Esophagus muscularis mucosa (tissue), 4 donors: ENCODE results near the gene CPD. TPM values are rescaled to one million over a fixed set of nuclear protein-coding genes. Genes with fewer than 3 reads are reported as not detected.
A peak's percentile ranks its signal among the peaks of the same experiment; 100 is the strongest.
"Not testable (repeated sequence)": the region's sequence is repeated elsewhere in the genome, so short reads cannot be mapped to it uniquely, and the experiment has no call there.

ENCODE experiments used
- DNase-seq: peaks from one replicate; pipeline ENCODE4 v3.0.0-alpha.2; 2017; ENCODE audit errors: extremely low spot score
- H3K27ac ChIP-seq, 4 donors: fragments of 200-600 bp; sonication (generic); replicated peaks in 1 of 4; 1 replicate in 3 of 4; 2 replicates in 1 of 4; pipeline ENCODE4 v1.5.1; 2016 to 2019; ENCODE audit warnings: mild to moderate bottlenecking in 1 of 4
- H3K27me3 ChIP-seq, 4 donors: fragments of 200-600 bp; sonication (generic); one replicate each; pipeline versions ENCODE4 v1.5.1 to v1.6.0; 2016 to 2019
- H3K36me3 ChIP-seq, 4 donors: fragments of 200-600 bp; sonication (generic); one replicate each; pipeline ENCODE4 v1.5.1; 2016 to 2019
- H3K4me1 ChIP-seq, 4 donors: fragments of 200-600 bp; sonication (generic); one replicate each; pipeline ENCODE4 v1.5.1; 2016 to 2019
- H3K4me3 ChIP-seq, 4 donors: fragments of 200-600 bp; sonication (generic); 1 replicate in 2 of 4; 2 replicates in 2 of 4; pipeline ENCODE4 v1.5.1; 2016 to 2019; ENCODE audit warnings: mild to moderate bottlenecking in 4 of 4, moderate library complexity in 1 of 4
- H3K9me3 ChIP-seq, 4 donors: fragments of 200-600 bp; sonication (generic); 1 replicate in 3 of 4; 2 replicates in 1 of 4; pipeline ENCODE4 v1.5.1; 2016 to 2019
- EP300 ChIP-seq: sonication (generic); formaldehyde crosslinking; IDR thresholded peaks from one replicate; pipeline ENCODE4 v1.6.1; 2017; ENCODE audit warnings: antibody characterized with exemption
- POLR2A ChIP-seq: fragments of 450-650 bp; IDR thresholded peaks from one replicate; pipeline ENCODE4 v1.6.1; 2017; ENCODE audit warnings: antibody characterized with exemption, moderate library complexity, mild to moderate bottlenecking, low read depth
- POLR2AphosphoS5 ChIP-seq, 2 donors: sonication (generic); formaldehyde crosslinking; IDR thresholded peaks; one replicate each; pipeline ENCODE4 v1.6.1; 2017; ENCODE audit warnings: antibody characterized with exemption in 2 of 2
- WGBS: methylation state at CpG from one replicate; pipeline ENCODE4 v1.1.5; 2018; 5-methylcytosine and 5-hydroxymethylcytosine counted together
- intact Hi-C: fragments of 100-400 bp; cut with DNase I; formaldehyde crosslinking; loops from one replicate; pipeline ENCODE4 v1.15.1; 2023
- total RNA-seq, 4 donors: library from RNA; depleted of rRNA; stranded (reverse); fragments of >200 nt; gene quantifications; one replicate each; pipeline versions ENCODE4 v1.1.0 to v1.2.1, GENCODE V29; 2016
- TF ChIP-seq, protein P1 (sequence below), 3 experiments: fragments of 200-600 bp in 2 of 3; fragments of 450-650 bp in 1 of 3; sonication (generic) in 2 of 3; IDR thresholded peaks; one replicate each; pipeline ENCODE4 v1.5.1; 2017 to 2019; ENCODE audit warnings: antibody characterized with exemption in 3 of 3, mild to moderate bottlenecking in 2 of 3, moderate library complexity in 1 of 3

The CPD gene
- total RNA-seq, 4 donors from 2014 or later = 67.0 to 141 (median 95.1) TPM

DNA sequence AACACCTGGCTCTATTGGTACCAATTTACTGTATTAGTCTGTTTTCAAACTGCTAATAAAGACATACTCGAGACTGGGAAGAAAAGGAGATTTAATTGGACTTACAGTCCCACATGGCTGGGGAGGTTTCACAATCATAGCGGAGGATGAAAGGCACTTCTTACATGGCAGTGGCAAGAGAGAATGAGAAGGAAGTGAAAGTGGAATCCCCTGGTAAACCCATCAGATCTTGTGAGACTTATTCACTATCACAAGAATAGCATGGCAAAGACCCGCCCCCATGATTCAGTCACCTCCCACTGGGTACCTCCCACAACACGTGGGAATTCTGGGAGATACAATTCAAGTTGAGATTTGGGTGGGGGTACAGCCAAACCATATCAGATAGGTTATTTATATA, 75.9 kb downstream of the CPD start:
- WGBS = 87% methylated on average over 4 of the region's 4 CpGs
- Histone ChIP-seq H3K9me3 (peaks cover 0 to 3% (median 0%) of the 10 kb centered on the region in 4 donors), H3K27me3 (no peaks in the 10 kb centered on the region), H3K4me3 (no peak overlapping the region), H3K36me3 (peaks cover 28 to 87% (median 79%) of the 10 kb centered on the region in 4 donors), H3K27ac (no peak overlapping the region), H3K4me1 (peaks cover 0 to 10% (median 9%) of the 10 kb centered on the region in 4 donors)
- intact Hi-C loops = no loop called here
- no peak for DNase-seq
- TF ChIP-seq, protein P1, sequence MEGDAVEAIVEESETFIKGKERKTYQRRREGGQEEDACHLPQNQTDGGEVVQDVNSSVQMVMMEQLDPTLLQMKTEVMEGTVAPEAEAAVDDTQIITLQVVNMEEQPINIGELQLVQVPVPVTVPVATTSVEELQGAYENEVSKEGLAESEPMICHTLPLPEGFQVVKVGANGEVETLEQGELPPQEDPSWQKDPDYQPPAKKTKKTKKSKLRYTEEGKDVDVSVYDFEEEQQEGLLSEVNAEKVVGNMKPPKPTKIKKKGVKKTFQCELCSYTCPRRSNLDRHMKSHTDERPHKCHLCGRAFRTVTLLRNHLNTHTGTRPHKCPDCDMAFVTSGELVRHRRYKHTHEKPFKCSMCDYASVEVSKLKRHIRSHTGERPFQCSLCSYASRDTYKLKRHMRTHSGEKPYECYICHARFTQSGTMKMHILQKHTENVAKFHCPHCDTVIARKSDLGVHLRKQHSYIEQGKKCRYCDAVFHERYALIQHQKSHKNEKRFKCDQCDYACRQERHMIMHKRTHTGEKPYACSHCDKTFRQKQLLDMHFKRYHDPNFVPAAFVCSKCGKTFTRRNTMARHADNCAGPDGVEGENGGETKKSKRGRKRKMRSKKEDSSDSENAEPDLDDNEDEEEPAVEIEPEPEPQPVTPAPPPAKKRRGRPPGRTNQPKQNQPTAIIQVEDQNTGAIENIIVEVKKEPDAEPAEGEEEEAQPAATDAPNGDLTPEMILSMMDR (IDR thresholded peaks at IDR 0.05) = no peak
- TF ChIP-seq EP300 = no peak
- TF ChIP-seq POLR2AphosphoS5 (IDR thresholded peaks at IDR 0.05) = no peak
- no peak for TF ChIP-seq POLR2A

DNA sequence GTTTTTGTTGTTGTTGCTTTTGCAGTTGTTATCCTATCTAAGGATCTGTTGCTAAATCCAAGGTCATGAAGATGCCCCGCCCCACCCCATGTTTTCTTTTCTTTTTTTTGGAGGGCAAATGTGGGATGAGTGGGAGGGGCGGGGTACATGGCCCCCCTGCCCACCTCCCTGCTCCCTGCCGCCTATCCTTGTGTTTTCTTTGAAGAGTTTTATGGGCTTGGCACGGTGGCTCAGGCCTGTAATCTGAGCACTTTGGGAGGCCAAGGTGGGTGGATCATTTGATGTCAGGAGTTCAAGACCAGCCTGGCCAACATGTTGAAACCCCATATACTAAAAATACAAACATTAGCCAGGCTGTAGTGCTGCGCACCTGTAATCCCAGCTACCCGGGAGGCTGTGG, 79.6 kb downstream of the CPD start:
- no peak for DNase-seq
- 98% methylated on average over 6 of the region's 6 CpGs for WGBS
- TF ChIP-seq EP300 (no peak), POLR2A (no peak), POLR2AphosphoS5 (IDR thresholded peaks at IDR 0.05) (no peak)
- TF ChIP-seq, protein P1 (IDR thresholded peaks at IDR 0.05) = no peak
- no peaks in the 10 kb centered on the region for H3K4me1 ChIP-seq
- no peaks in the 10 kb centered on the region for H3K27me3 ChIP-seq
- no peak overlapping the region for H3K27ac ChIP-seq
- H3K4me3 ChIP-seq = no peak overlapping the region
- H3K9me3 ChIP-seq = peaks cover 0 to 3% (median 0%) of the 10 kb centered on the region in 4 donors
- H3K36me3 ChIP-seq = peaks cover 29 to 83% (median 67%) of the 10 kb centered on the region in 4 donors
- intact Hi-C loops = no loop called here

DNA sequence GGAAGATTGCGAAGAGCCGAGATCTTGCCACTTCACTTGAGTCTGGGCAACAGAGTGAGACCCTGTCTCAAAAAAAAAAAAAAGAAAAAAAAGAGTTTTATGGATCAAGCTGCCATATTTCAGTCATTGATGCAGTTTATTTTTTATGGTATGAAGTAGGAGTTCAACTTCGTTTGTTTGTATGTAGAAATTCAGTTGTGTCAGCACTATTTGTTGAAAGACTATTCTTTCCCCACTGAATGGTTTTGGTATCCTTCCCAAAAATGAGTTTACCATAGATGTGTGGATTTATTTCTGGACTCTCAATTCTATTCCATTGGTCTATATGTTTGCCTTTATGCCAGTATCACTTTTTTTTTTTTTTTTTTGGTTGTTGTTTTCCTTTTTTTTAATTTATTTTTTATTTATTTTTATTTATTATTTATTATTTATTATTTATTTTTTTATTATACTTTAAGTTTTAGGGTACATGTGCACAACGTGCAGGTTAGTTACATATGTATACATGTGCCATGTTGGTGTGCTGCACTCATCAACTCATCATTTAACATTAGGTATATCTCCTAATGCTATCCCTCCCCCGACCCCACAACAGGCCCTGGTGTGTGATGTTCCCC, 80.2 kb downstream of the CPD start:
- DNase-seq, H3K27me3 ChIP-seq, intact Hi-C loops, H3K27ac ChIP-seq, H3K4me1 ChIP-seq, H3K4me3 ChIP-seq, H3K9me3 ChIP-seq: not testable (repeated sequence)
- 93% methylated on average over 5 of the region's 5 CpGs for WGBS
- H3K36me3 ChIP-seq = peaks cover 29 to 81% (median 64%) of the 10 kb centered on the region in 4 donors

DNA sequence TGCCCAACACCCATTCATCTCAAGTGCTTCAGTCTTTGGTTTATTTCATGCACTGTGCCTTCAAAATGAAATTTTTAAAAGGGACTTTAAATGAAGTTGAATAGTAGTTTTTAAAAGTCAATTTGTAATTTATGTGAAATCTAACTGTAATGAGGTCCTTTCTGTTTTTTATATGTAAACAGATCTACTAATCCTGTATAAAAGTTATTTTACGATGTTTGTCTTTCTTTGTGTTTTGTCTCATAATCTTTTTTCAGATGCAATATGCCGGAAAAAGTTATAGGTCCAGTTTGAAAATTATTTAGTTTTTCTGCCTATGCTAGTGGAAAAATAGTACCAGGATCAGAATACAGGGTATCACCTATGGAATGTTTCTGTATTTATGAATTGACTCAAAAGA, 89.7 kb downstream of the CPD start:
- H3K27me3 ChIP-seq = no peaks in the 10 kb centered on the region
- TF ChIP-seq POLR2AphosphoS5 (IDR thresholded peaks at IDR 0.05) (no peak), POLR2A (no peak), EP300 (no peak)
- TF ChIP-seq, protein P1 (IDR thresholded peaks at IDR 0.05) = no peak
- H3K9me3 ChIP-seq = no peaks in the 10 kb centered on the region
- WGBS = 67% methylated on average over 2 of the region's 2 CpGs
- no peak overlapping the region for H3K27ac ChIP-seq
- no peak overlapping the region for H3K4me3 ChIP-seq
- H3K4me1 ChIP-seq = peaks cover 0 to 10% (median 8%) of the 10 kb centered on the region in 4 donors
- intact Hi-C loops = no loop called here
- peaks cover 11 to 31% (median 26%) of the 10 kb centered on the region in 4 donors for H3K36me3 ChIP-seq
- DNase-seq = no peak

DNA sequence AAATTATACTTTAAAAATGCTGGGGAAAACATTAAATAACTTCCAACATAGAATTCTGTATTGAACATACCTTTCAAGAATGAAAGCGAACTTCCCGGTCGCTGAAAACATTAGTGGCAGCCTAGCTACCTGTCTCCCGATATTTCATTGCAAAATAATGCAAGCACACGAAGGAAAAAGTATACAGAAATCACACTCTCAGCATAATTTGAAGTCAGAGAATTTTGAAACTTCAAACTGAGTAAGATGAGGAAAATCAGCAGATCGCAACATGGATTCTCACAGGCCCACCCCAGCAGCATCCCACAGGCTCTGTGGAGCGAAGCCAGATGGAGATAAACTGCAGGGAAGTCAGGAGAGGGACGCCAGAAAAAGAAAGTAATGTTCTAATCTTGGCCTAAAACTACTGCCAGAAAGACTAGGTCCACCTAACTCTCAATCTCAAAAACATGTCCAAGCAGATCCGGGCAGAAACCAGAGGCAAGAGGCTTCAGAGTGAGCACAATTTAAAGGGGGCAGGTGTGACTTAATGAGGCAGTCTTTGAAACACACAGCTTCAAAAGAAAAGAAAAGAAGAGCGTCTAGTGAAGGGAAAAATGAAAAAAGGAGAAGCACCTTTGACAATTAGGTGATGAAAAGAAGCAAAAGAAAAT, 93.6 kb downstream of the CPD start:
- TF ChIP-seq POLR2AphosphoS5 (IDR thresholded peaks at IDR 0.05) = no peak
- TF ChIP-seq, protein P1 (IDR thresholded peaks at IDR 0.05) = no peak
- TF ChIP-seq EP300 = no peak
- TF ChIP-seq POLR2A = no peak
- intact Hi-C loops = loop anchor here (10.0 kb wide), 2 partner anchors 128 to 242 kb away; no protein-coding TSS in a partner anchor
- 43% methylated on average over 10 of the region's 10 CpGs for WGBS
- no peaks in the 10 kb centered on the region for H3K27me3 ChIP-seq
- H3K27ac ChIP-seq = peak overlapping the region in 2 of 4 donors; percentile 31 to 41
- DNase-seq = no peak
- H3K4me1 ChIP-seq = peaks cover 6 to 18% (median 16%) of the 10 kb centered on the region in 4 donors
- no peaks in the 10 kb centered on the region for H3K36me3 ChIP-seq
- no peaks in the 10 kb centered on the region for H3K9me3 ChIP-seq
- peak overlapping the region in 2 of 4 donors; percentile 6 to 29 for H3K4me3 ChIP-seq
